Aorta (tissue), 5 donors: ENCODE results near the gene SENP8. TPM values are rescaled to one million over a fixed set of nuclear protein-coding genes. Genes with fewer than 3 reads are reported as not detected.

Source experiments
- ATAC-seq: fragments of 200-7000 bp; cut with Tn5 transposase; one replicate; pipeline ENCODE4 v1.9.1; 2022; ENCODE audit warnings: moderate library complexity; ENCODE audit not compliant: low FRiP score
- DNase-seq, 2 donors: peaks; one replicate each; pipeline ENCODE4 v3.0.0-alpha.2; 2020
- H3K27ac ChIP-seq, 2 donors: one replicate each; pipeline ENCODE4 v1.5.1; 2013; ENCODE audit warnings: low read length in 2 of 2, mild to moderate bottlenecking in 2 of 2, moderate library complexity in 2 of 2, control low read depth in 1 of 2, inconsistent platforms in 1 of 2, low read depth in 1 of 2
- H3K27me3 ChIP-seq, 2 donors: one replicate each; pipeline ENCODE4 v1.6.1; 2013; ENCODE audit warnings: control low read depth in 1 of 2, low read length in 1 of 2, mild to moderate bottlenecking in 1 of 2, moderate library complexity in 1 of 2; ENCODE audit not compliant: insufficient read depth in 2 of 2, control insufficient read depth in 1 of 2
- H3K36me3 ChIP-seq, 2 donors: one replicate each; pipeline ENCODE4 v1.6.1; 2013; ENCODE audit warnings: control low read depth in 1 of 2, low read length in 1 of 2, mild to moderate bottlenecking in 1 of 2; ENCODE audit not compliant: insufficient read depth in 2 of 2, control insufficient read depth in 1 of 2
- H3K4me1 ChIP-seq, 2 donors: one replicate each; pipeline ENCODE4 v1.6.1; 2013; ENCODE audit warnings: low read length in 2 of 2, control low read depth in 1 of 2, mild to moderate bottlenecking in 1 of 2, moderate library complexity in 1 of 2; ENCODE audit not compliant: insufficient read depth in 2 of 2, control insufficient read depth in 1 of 2
- H3K4me3 ChIP-seq, 2 donors: one replicate each; pipeline ENCODE4 v1.5.1; 2013; ENCODE audit warnings: low read length in 2 of 2, control low read depth in 1 of 2, mild to moderate bottlenecking in 1 of 2
- H3K9me3 ChIP-seq: one replicate; pipeline ENCODE4 v1.6.1; 2013; ENCODE audit warnings: mild to moderate bottlenecking, low read length; ENCODE audit not compliant: control insufficient read depth
- whole genome bisulfite sequencing, 2 donors: extraction: QIAGEN DNeasy Blood & Tissue Kit; methylation state at CpG; one replicate each; pipeline ENCODE4 v1.1.7; 2013; 5-methylcytosine and 5-hydroxymethylcytosine counted together
- intact Hi-C, 2 donors: fragments of 100-400 bp; cut with DNase I; formaldehyde crosslinking; loops; one replicate each; pipeline versions ENCODE4 v1.14.2 to v1.15.0; 2022
- polyA plus RNA-seq, 2 donors: library from polyadenylated mRNA; stranded (reverse); fragments of 200-250 nt; gene quantifications; one replicate each; pipeline ENCODE4 v1.2.3, GENCODE V29; 2013
- total RNA-seq, 2 donors: library from RNA; stranded (reverse); fragmentation: NEBNext Ultra II Directional; extraction: Animal tissue kit (Norgen Biotek cat#: 25700); gene quantifications; one replicate each; pipeline ENCODE4 v1.2.1, GENCODE V29; 2021
- donor health status: healthy with polysubstance abuse.
- donor health status: Bipolar disorder and iron deficiency.
- donor health status: DM: no; HTN: no; CAD: no.
- donor health status: DM: no; HTN: no; CAD: no.
- donor health status: DM: yes; HTN: yes; CAD: no.

The SENP8 gene
- total and polyA plus RNA-seq, 4 donors: 0.46 to 1.8 (median 1.4) TPM

DNA sequence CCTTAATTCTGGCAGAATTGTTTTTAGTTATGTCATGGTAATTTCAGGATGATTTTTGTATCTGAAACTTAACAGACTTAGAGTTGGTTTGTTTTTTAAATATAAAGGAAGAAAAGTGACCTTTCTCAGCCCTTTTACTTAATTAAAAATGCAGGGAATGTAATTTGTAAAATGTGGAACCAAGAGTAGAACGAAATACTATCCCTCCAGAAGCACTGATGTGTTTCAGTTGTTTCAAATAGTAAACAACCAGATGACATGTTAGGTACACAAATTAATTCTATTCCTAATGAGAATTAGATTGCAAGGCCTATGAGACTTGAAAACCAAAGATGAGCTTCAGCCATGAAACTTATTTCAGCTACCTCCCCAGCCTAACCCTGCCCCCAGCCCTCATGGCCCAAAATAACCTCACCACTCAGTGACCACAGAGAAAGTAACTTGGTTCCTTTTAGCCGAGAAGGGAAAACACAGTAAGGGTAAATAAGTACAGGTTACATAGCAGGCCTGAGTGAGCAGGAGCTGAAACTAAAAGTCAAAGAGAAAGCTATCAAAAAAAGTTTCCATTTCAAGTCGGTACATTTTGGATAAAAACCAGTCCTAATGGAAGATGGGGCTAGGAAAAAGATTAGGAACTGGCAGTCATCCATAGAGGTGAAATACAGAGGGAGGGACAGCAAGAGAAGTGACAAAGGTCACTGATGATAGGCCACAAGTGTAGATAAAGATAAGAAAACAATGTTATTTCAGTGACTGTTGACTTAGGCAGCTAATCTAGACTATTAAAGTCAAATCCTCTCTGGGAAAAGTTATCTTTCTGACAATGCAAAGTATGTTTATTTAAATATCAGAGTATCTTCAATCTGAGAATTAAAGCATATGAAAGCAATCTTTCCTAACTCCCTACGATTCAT, 23.2 kb downstream of the SENP8 start:
- ATAC-seq (no peak), DNase-seq (no peak)
- Histone ChIP-seq H3K36me3 (no peaks in the 10 kb centered on the region), H3K27ac (no peak overlapping the region), H3K4me3 (no peak overlapping the region), H3K27me3 (no peaks in the 10 kb centered on the region), H3K9me3 (no peaks in the 10 kb centered on the region), H3K4me1 (peaks cover 0 to 3% of the 10 kb centered on the region in 2 donors)
- intact Hi-C loops: no loop called here
- WGBS, 2 donors: 44 to 50% methylated on average over 4 of the region's 4 CpGs

DNA sequence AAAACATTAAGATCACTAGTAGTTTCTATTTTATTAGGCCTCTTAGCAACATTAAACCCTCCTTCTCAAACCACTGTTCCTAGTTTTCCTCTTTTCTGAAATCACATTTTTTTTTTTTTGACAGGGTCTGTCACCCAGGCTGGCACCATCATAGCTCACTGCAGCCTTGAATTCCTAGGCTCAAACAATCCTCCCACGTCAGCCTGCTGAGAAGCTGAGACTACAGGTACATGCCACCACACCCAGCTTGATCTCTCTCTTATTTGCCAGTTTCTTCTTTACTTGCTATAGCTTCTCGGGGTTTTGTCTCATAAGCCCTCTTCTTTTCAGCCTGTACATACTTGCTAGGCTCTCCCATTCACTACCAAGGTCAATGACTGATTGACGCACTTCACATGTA, 28.0 kb downstream of the SENP8 start:
- DNase-seq (no peak), ATAC-seq (no peak)
- 96% methylated on average over 3 of the region's 3 CpGs for WGBS, 2 donors
- H3K9me3 ChIP-seq: no peaks in the 10 kb centered on the region
- H3K4me1 ChIP-seq: peaks cover 0 to 3% of the 10 kb centered on the region in 2 donors
- no peaks in the 10 kb centered on the region for H3K27me3 ChIP-seq
- H3K27ac ChIP-seq: no peak overlapping the region
- no peak overlapping the region for H3K4me3 ChIP-seq
- no peaks in the 10 kb centered on the region for H3K36me3 ChIP-seq
- intact Hi-C loops: no loop called here

DNA sequence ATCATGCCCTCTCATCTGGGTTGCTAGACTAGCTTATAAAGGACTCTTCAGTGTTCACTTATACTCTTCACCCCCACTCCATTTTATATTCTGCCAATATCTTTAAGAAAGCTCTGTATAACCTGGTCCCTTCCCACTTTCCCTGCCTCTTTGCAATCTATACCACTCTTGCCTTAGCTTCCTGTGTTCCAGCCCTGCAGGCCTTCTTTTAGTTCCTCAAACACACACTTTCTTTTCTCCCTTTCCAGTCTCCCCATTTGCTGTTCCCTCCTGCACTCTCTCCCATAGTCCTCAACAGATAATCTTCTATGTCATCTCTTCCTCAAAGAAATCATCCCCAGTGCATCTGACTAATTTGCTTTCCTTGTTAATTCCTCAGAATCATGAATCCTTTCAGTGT, 28.7 kb downstream of the SENP8 start:
- H3K4me1 ChIP-seq: no peaks in the 10 kb centered on the region
- DNase-seq (no peak), ATAC-seq (no peak)
- no peaks in the 10 kb centered on the region for H3K9me3 ChIP-seq
- no peaks in the 10 kb centered on the region for H3K36me3 ChIP-seq
- H3K27ac ChIP-seq: no peak overlapping the region
- no peak overlapping the region for H3K4me3 ChIP-seq
- H3K27me3 ChIP-seq: no peaks in the 10 kb centered on the region
- intact Hi-C loops: no loop called here

DNA sequence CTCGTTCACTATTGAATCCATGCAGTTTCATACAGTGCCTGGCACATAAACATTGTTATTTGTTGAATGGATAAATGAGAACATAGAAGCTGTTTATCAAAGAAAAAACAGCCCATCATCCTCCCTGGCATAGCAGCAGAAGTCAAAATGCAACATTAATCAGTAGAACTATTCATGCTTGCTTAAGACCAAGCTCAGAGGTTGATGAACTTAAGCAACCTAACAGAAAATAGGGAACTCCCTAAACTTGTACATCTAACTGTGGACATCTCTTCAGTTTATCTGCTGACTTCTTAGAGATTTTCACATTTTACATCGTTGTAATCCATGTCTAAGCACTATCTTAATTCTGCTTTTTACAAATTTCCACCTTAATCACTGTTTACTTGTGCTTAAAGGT, 29.2 kb downstream of the SENP8 start:
- WGBS, 2 donors: 82 to 83% methylated on average over 2 of the region's 2 CpGs
- no peak overlapping the region for H3K27ac ChIP-seq
- intact Hi-C loops: no loop called here
- H3K27me3 ChIP-seq: no peaks in the 10 kb centered on the region
- no peak overlapping the region for H3K4me3 ChIP-seq
- H3K4me1 ChIP-seq: no peaks in the 10 kb centered on the region
- H3K36me3 ChIP-seq: no peaks in the 10 kb centered on the region
- no peak for ATAC-seq
- DNase-seq: no peak
- H3K9me3 ChIP-seq: no peaks in the 10 kb centered on the region

DNA sequence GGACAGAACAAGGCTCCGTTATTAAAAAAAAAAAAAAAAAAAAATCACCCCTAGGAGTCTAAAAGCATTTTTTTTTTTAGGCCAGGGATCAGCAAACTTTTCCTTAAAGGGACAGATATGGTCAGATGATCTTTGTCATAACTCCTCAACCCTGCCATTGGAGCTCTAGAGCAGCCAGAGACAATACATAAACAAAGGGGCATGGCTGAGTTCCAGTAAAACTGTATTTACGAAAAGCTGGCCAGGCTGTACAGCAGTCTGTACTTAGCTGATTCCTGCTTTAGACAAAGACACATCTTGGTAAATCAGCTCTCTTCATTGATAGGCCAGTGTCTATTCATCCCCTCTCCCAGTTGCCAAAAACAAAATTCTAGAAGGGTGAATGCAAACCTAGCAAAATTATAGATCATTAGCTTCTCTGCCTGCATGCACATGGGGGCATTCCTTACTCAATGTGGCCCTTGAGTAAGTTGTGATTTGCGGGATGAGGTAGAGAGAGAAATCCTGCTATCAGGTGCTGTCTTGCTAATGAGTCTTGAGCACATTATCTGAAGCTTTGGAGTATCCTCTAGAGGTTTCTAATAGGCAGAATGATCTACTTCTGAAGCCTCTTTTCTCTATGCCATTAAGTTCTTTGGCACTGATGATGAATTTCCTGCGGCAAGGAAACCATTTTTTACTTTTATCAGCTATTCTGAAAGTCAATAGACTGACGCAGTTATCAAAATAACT, 35.2 kb downstream of the SENP8 start:
- Histone ChIP-seq H3K27me3 (no peaks in the 10 kb centered on the region), H3K36me3 (no peaks in the 10 kb centered on the region), H3K4me1 (no peaks in the 10 kb centered on the region), H3K27ac (no peak overlapping the region), H3K9me3 (no peaks in the 10 kb centered on the region), H3K4me3 (no peak overlapping the region)
- WGBS, 2 donors: 35 to 41% methylated on average over 5 of the region's 5 CpGs
- DNase-seq: no peak
- ATAC-seq: no peak
- intact Hi-C loops: no loop called here

DNA sequence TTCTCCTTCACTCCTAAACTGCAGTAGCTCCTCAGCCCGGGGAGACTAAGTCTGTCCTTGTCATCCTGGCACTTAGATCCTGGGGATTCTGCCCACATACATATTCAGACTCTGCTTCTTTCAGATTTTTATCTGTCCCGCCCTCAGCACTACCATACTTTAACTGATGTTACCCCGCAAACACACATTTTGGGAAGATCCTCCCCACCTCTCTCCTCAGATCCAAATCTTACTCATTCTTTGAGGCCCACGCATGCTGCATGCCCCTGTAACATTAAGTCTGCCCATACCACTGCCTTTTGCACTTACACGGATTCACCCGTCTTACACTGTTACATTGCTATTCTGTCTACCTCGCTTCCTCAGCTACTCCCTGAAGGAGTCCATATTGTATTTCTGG, 36.1 kb downstream of the SENP8 start:
- no peaks in the 10 kb centered on the region for H3K4me1 ChIP-seq
- intact Hi-C loops: loop anchor here in 1 of 2 donors (2.0 kb wide), 2 partner anchors 36 to 410 kb away; partner anchors contain the start of genes MYO9A and SENP8
- ATAC-seq (no peak), DNase-seq (no peak)
- WGBS, 2 donors: 94 to 95% methylated on average over 7 of the region's 7 CpGs
- no peaks in the 10 kb centered on the region for H3K36me3 ChIP-seq
- no peak overlapping the region for H3K4me3 ChIP-seq
- H3K27me3 ChIP-seq: no peaks in the 10 kb centered on the region
- H3K27ac ChIP-seq: no peak overlapping the region
- no peaks in the 10 kb centered on the region for H3K9me3 ChIP-seq

DNA sequence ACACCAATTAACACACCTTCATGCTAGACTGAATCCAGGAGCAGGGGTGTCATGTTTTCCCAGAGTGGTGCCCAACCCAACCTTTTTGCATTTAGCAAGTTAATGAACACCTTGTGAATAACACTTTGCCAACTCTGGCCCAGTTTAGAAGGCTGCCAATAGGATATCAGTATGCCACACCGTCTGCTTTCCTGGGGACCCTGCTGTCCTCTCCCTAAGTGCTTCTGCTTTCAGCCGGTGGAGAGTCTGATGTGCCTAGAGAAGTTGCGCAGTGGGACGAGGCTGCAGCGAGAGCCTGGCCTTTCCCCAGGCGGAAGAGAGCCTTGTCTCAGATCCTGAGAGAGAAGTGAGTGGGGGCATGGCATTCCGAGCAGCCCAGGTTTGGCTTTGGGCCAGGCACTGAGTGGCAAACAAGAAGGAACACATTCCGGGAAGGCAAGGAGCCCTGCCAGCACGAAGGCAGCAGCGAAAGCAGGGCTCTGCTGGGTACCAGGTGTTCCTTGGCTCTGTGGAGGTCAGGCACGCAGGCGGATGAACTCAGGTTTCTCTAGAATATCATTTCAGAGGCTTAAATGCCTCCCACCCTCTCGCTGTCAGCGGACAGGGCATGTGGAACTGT, 36.9 kb downstream of the SENP8 start:
- no peaks in the 10 kb centered on the region for H3K36me3 ChIP-seq
- no peaks in the 10 kb centered on the region for H3K27me3 ChIP-seq
- intact Hi-C loops: loop anchor here (2.0 to 5.0 kb wide), 3 partner anchors 36 to 413 kb away; partner anchors contain the start of genes MYO9A (in 1 of the 2) and SENP8 (in 1 of the 2)
- peak overlapping the region in 1 of 2 donors; percentile 88 for H3K27ac ChIP-seq
- peak; percentile 72 for ATAC-seq
- no peaks in the 10 kb centered on the region for H3K4me1 ChIP-seq
- WGBS, 2 donors: 1 to 3% methylated on average over 14 of the region's 14 CpGs
- H3K9me3 ChIP-seq: no peaks in the 10 kb centered on the region
- peak overlapping the region; percentile 47 to 54 for H3K4me3 ChIP-seq
- DNase-seq: peak; percentile 90 to 92

DNA sequence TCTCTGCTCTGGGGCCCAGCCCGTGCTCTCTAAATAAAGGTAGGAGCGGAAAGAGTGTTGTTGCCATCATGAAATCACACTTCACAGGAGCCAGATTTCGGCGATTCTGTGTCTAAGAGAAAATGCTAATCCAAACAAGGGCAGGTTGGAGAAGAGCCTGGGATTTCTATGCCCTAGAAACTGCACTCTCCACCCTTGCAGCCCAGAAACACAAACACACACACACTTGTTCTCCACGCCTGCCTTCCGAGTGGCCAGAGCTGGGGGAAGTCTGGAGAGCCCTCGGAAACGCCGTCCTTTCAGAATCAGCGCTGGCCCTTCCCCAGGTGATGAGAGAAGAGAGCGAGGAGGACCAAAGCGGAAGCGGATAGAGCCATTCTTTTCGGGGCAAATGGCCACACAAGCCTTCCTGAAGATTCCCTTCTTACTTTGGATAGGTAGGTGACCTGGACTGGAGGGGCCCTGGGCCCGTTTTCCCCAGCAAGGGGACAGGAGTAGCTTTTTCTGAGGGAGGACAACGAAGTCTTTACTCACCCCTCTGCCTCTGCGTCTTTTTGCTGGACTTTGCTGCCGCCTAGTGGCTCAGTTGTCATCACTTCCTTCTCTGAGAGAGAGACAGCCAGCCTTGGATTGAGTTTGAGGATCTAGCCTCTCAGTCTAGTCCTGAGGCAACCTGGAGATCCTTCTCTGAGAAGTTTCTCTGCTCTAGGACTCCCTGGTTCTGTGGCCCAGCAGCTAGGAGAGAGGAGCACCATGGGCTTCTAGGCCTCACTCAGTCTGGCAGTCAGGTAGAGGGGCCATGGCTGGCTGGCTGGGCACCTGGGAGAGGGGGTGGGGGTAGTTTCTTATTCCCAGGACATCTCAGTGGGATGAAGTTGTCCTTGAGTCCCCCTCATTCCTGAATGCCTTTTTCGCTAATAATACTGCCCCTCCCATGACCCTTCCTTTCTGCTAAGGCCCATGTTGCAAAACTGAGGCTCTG, 37.7 kb downstream of the SENP8 start:
- ATAC-seq (peak; percentile 92), DNase-seq (peak; percentile 91 to 95)
- peak overlapping the region; percentile 47 to 54 for H3K4me3 ChIP-seq
- H3K36me3 ChIP-seq: no peaks in the 10 kb centered on the region
- H3K27ac ChIP-seq: peak overlapping the region in 1 of 2 donors; percentile 88
- no peaks in the 10 kb centered on the region for H3K4me1 ChIP-seq
- WGBS, 2 donors: 1 to 2% methylated on average over 19 of the region's 19 CpGs
- intact Hi-C loops: loop anchor here (2.0 to 5.0 kb wide), 3 partner anchors 37 to 414 kb away; partner anchors contain the start of genes MYO9A (in 1 of the 2) and SENP8 (in 1 of the 2)
- no peaks in the 10 kb centered on the region for H3K27me3 ChIP-seq
- no peaks in the 10 kb centered on the region for H3K9me3 ChIP-seq
